ENCODE data around the gene RBMY1E.
"Not testable (repeated sequence)": the region's sequence is repeated elsewhere in the genome, so short reads cannot be mapped to it uniquely, and the experiment has no call there.

The RBMY1E gene

GRCh38 chrY:21917932-21918331, at the start of gene RBMY1E:
Gene RBMY1E, minus strand, starts transcription at chrY:21918032. Its CDS starts 1,978 bp downstream, at chrY:21916054.
- not testable (repeated sequence) for FAIRE-seq

- not testable (repeated sequence) for FAIRE-seq
Measured at GRCh38 chrY:21894426-21894825, 23.4 kb downstream of the RBMY1E start, which contains the start of gene RBMY1D. Gene RBMY1D, minus strand, starts transcription at chrY:21894526. Its CDS starts 2,013 bp downstream, at chrY:21892513.

DNA sequence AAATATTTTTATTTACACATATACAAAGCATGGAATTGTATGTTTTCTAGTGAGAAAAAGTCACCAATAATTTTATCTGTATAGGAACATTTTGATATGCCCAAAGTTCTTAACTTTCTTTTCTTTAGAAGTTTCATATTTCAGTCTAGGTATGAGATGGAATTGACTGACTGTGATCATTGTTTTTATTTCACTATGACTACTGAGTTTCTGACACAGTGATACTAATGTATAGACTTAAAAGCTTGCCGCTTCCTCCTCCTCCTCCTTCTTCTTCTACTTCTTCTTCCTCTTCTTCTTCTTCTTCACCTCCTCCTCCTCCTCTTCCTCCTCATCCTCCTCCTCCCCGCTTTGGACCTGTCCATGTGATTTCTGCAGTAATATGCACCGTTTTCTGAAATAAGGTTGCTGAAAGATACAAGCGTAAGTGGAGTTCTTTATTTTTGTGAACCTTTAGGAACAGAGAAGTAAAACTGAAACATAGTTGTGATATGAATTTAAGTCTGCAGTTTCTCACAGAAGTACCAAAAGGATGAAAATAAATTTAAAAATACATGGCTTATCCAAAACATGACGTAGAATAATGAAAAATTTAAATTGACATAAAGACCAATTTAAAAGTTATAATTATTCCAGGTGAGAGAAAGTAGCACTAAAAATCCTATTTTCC, 48.3 kb downstream of the RBMY1E start:
- FAIRE-seq = not testable (repeated sequence)

All from TTC549 (cell line).